ENCODE results near the gene INPPL1.

The INPPL1 gene

GRCh38 chr11:72233773-72234513 is 9.4 kb downstream of the INPPL1 start:
- DNase-seq = no peak

- no peak for DNase-seq
Measured at GRCh38 chr11:72234514-72234830, 9.9 kb downstream of the INPPL1 start.

- DNase-seq = no peak
Measured at GRCh38 chr11:72234920-72235319, 10.4 kb downstream of the INPPL1 start.

GRCh38 chr11:72235351-72236057 is 10.9 kb downstream of the INPPL1 start:
- no peak for DNase-seq

- DNase-seq = no peak
Measured at GRCh38 chr11:72236083-72236697, 11.6 kb downstream of the INPPL1 start.

GRCh38 chr11:72236774-72237111 is 12.2 kb downstream of the INPPL1 start:
- no peak for DNase-seq

GRCh38 chr11:72237112-72237931 is 12.8 kb downstream of the INPPL1 start:
- no peak for DNase-seq

- peak; percentile 62 for DNase-seq
Measured at GRCh38 chr11:72238040-72238450, 13.5 kb downstream of the INPPL1 start.

- no peak for DNase-seq
Measured at GRCh38 chr11:72238492-72239312, 14.1 kb downstream of the INPPL1 start.

GRCh38 chr11:72239313-72239848 is 14.8 kb downstream of the INPPL1 start:
- DNase-seq = no peak

- no peak for DNase-seq
Measured at GRCh38 chr11:72239849-72240460, 15.4 kb downstream of the INPPL1 start.

GRCh38 chr11:72240461-72241290 is 16.1 kb downstream of the INPPL1 start:
- no peak for DNase-seq

GRCh38 chr11:72241291-72241781 is 16.8 kb downstream of the INPPL1 start:
- DNase-seq = no peak

GRCh38 chr11:72242141-72242540 is 17.6 kb downstream of the INPPL1 start:
- no peak for DNase-seq

- DNase-seq = no peak
Measured at GRCh38 chr11:72243173-72244059, 18.8 kb downstream of the INPPL1 start.

- no peak for DNase-seq
Measured at GRCh38 chr11:72244060-72244360, 19.4 kb downstream of the INPPL1 start, which contains the start of gene PHOX2A. TSS of gene PHOX2A (minus strand) at chr11:72244176. CDS start at chr11:72244004, 172 bp downstream.

- no peak for DNase-seq
Measured at GRCh38 chr11:72244361-72245262, 20.0 kb downstream of the INPPL1 start.

GRCh38 chr11:72245263-72245816 is 20.8 kb downstream of the INPPL1 start:
- no peak for DNase-seq
